Measurements from ENCODE around the gene ELMO2.

ELMO2 gene

GRCh38 chr20:46416421-46416820, 10.0 kb upstream of the ELMO2 start:
- TF ChIP-seq EZH2 (IDR thresholded peaks at IDR 0.05; ENCODE audit: borderline replicate concordance, low read length) (no peak), CTCF (IDR thresholded peaks at IDR 0.05; ENCODE audit: low read length) (no peak)
- H3K27me3 ChIP-seq (ENCODE audit: insufficient read depth, low read length): no peaks in the 10 kb centered on the region

GRCh38 chr20:46415773-46416172, 9.4 kb upstream of the ELMO2 start:
- no peak overlapping the region for H3K9ac ChIP-seq (ENCODE audit: low read length)
- no peaks in the 10 kb centered on the region for H3K9me3 ChIP-seq (ENCODE audit: low read length)
- no peaks in the 10 kb centered on the region for H4K20me1 ChIP-seq (ENCODE audit: insufficient read depth, low read length)
- no peaks in the 10 kb centered on the region for H3F3A ChIP-seq (ENCODE audit: insufficient read depth, low read length)
- no peak overlapping the region for H3K4me2 ChIP-seq (ENCODE audit: low read length)
- H3K27ac ChIP-seq (ENCODE audit: low read depth, low read length, poor library complexity, severe bottlenecking): no peak overlapping the region
- no peaks in the 10 kb centered on the region for H3K79me2 ChIP-seq (ENCODE audit: insufficient read depth, low read length)
- H3K27me3 ChIP-seq (ENCODE audit: insufficient read depth, low read length): no peaks in the 10 kb centered on the region
- peaks cover 2% of the 10 kb centered on the region for H3K4me1 ChIP-seq (ENCODE audit: insufficient read depth, low read length, severe bottlenecking)
- no peaks in the 10 kb centered on the region for H3K36me3 ChIP-seq (ENCODE audit: insufficient read depth, low read length)
- H2AFZ ChIP-seq (ENCODE audit: low read length): no peak overlapping the region
- no peak overlapping the region for H3K4me3 ChIP-seq (ENCODE audit: low read depth, low read length, poor library complexity, severe bottlenecking)
- no peak for TF ChIP-seq EZH2 (IDR thresholded peaks at IDR 0.05; ENCODE audit: borderline replicate concordance, low read length)
- H3K9me2 ChIP-seq (ENCODE audit: low read depth, low read length): no peaks in the 10 kb centered on the region

More at GRCh38 chr20:46416421-46416820, 10.0 kb upstream of the ELMO2 start:
- no peaks in the 10 kb centered on the region for H4K20me1 ChIP-seq (ENCODE audit: insufficient read depth, low read length)
- H3K27ac ChIP-seq (ENCODE audit: low read depth, low read length, poor library complexity, severe bottlenecking): no peak overlapping the region
- no peaks in the 10 kb centered on the region for H3K79me2 ChIP-seq (ENCODE audit: insufficient read depth, low read length)
- no peaks in the 10 kb centered on the region for H3K9me2 ChIP-seq (ENCODE audit: low read depth, low read length)
- no peaks in the 10 kb centered on the region for H3K9me3 ChIP-seq (ENCODE audit: low read length)
- H3K4me1 ChIP-seq (ENCODE audit: insufficient read depth, low read length, severe bottlenecking): no peaks in the 10 kb centered on the region
- no peaks in the 10 kb centered on the region for H3K36me3 ChIP-seq (ENCODE audit: insufficient read depth, low read length)
- H3K9ac ChIP-seq (ENCODE audit: low read length): no peak overlapping the region
- no peak overlapping the region for H3K4me3 ChIP-seq (ENCODE audit: low read depth, low read length, poor library complexity, severe bottlenecking)
- H3F3A ChIP-seq (ENCODE audit: insufficient read depth, low read length): no peaks in the 10 kb centered on the region
- no peak overlapping the region for H3K4me2 ChIP-seq (ENCODE audit: low read length)
- H2AFZ ChIP-seq (ENCODE audit: low read length): no peak overlapping the region

- Histone ChIP-seq H2AFZ (ENCODE audit: low read length) (no peak overlapping the region), H3K4me3 (ENCODE audit: low read depth, low read length, poor library complexity, severe bottlenecking) (no peak overlapping the region), H3K4me1 (ENCODE audit: insufficient read depth, low read length, severe bottlenecking) (peaks cover 6% of the 10 kb centered on the region), H3K9me2 (ENCODE audit: low read depth, low read length) (no peaks in the 10 kb centered on the region), H3K27ac (ENCODE audit: low read depth, low read length, poor library complexity, severe bottlenecking) (no peak overlapping the region), H4K20me1 (ENCODE audit: insufficient read depth, low read length) (no peaks in the 10 kb centered on the region), H3K9me3 (ENCODE audit: low read length) (no peaks in the 10 kb centered on the region), H3K36me3 (ENCODE audit: insufficient read depth, low read length) (no peaks in the 10 kb centered on the region), H3K27me3 (ENCODE audit: insufficient read depth, low read length) (no peaks in the 10 kb centered on the region), H3K9ac (ENCODE audit: low read length) (no peak overlapping the region), H3K4me2 (ENCODE audit: low read length) (no peak overlapping the region), H3K79me2 (ENCODE audit: insufficient read depth, low read length) (no peaks in the 10 kb centered on the region), H3F3A (ENCODE audit: insufficient read depth, low read length) (no peaks in the 10 kb centered on the region)
- no peak for TF ChIP-seq EZH2 (IDR thresholded peaks at IDR 0.05; ENCODE audit: borderline replicate concordance, low read length)
- no peak for TF ChIP-seq CTCF (IDR thresholded peaks at IDR 0.05; ENCODE audit: low read length)
These were observed 8.2 kb upstream of the ELMO2 start for GRCh38 chr20:46414608-46415007.

- Histone ChIP-seq H3K36me3 (ENCODE audit: insufficient read depth, low read length) (no peaks in the 10 kb centered on the region), H3K9ac (ENCODE audit: low read length) (no peak overlapping the region), H2AFZ (ENCODE audit: low read length) (no peak overlapping the region), H3K9me2 (ENCODE audit: low read depth, low read length) (no peaks in the 10 kb centered on the region), H3K4me3 (ENCODE audit: low read depth, low read length, poor library complexity, severe bottlenecking) (no peak overlapping the region), H3K9me3 (ENCODE audit: low read length) (no peaks in the 10 kb centered on the region), H3F3A (ENCODE audit: insufficient read depth, low read length) (no peaks in the 10 kb centered on the region), H4K20me1 (ENCODE audit: insufficient read depth, low read length) (no peaks in the 10 kb centered on the region), H3K4me1 (ENCODE audit: insufficient read depth, low read length, severe bottlenecking) (peaks cover 14% of the 10 kb centered on the region), H3K79me2 (ENCODE audit: insufficient read depth, low read length) (no peaks in the 10 kb centered on the region), H3K27ac (ENCODE audit: low read depth, low read length, poor library complexity, severe bottlenecking) (no peak overlapping the region), H3K4me2 (ENCODE audit: low read length) (no peak overlapping the region), H3K27me3 (ENCODE audit: insufficient read depth, low read length) (no peaks in the 10 kb centered on the region)
- TF ChIP-seq CTCF (IDR thresholded peaks at IDR 0.05; ENCODE audit: low read length): no peak
- no peak for TF ChIP-seq EZH2 (IDR thresholded peaks at IDR 0.05; ENCODE audit: borderline replicate concordance, low read length)
These were observed 5.2 kb upstream of the ELMO2 start for GRCh38 chr20:46411637-46412036.
